Measurements from ENCODE around the gene PATE3. TPM values are rescaled to one million over a fixed set of nuclear protein-coding genes. Genes with fewer than 3 reads are reported as not detected.

PATE3 gene
- total and polyA plus RNA-seq, 10 of the 15 experiments (the other 5 are each of a cell fraction or from before 2014, with no cell fraction given) = not detected

DNA sequence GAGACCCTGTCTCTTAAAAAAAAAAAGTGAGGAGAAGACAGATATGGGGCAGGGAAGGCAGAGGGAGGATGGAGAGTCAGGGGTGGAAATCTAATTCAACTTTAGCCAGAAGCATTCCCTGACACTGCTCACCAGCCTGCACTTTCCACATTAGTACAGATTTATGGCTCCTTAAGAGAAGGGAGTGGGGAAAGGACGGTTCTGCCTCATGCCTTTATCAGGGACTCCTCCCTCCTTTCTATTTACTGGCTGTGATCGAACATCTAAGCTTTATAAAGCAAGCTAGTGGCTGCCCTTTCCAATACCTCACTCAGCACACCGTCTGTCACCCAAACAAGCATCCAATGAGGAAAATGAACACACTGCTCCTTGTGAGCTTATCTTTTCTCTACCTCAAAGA is 45.1 kb downstream of the PATE3 start, which contains the start of gene PATE4:
Gene PATE4, plus strand, starts transcription at position 301 of the 400 bp plus-strand sequence. Its CDS starts 44 bp downstream, at position 345.
- Histone ChIP-seq H3K27me3 (replicated peaks in 1 of 2; ENCODE audit: control insufficient read depth in 2 of 2, insufficient read depth in 2 of 2, low read length in 1 of 2) (no peaks in the 10 kb centered on the region; a peak in 3 of 4 replicates), H2AFZ (ENCODE audit: control insufficient read depth, low read depth, low read length) (no peak within 1 kb of the TSS), H4K20me1 (ENCODE audit: control insufficient read depth, insufficient read depth) (no peaks in the 10 kb centered on the region), H3K4me3 (no peak within 1 kb of the TSS), H3K9ac (ENCODE audit: control insufficient read depth, insufficient read depth, low read length) (no peak within 1 kb of the TSS), H3K9me3 (replicated peaks; ENCODE audit: control insufficient read depth, insufficient read depth, low read length) (no peaks in the 10 kb centered on the region), H3K36me3 (ENCODE audit: control insufficient read depth in 2 of 2, insufficient read depth in 2 of 2, low read length in 1 of 2) (no peaks in the 10 kb centered on the region), H3K79me2 (ENCODE audit: control insufficient read depth, insufficient read depth, low read length) (no peaks in the 10 kb centered on the region), H3K4me2 (ENCODE audit: control insufficient read depth, insufficient read depth) (no peak within 1 kb of the TSS), H3K4me1 (ENCODE audit: control insufficient read depth, insufficient read depth, low read length) (no peaks in the 10 kb centered on the region), H3K27ac (ENCODE audit: control insufficient read depth, insufficient read depth) (no peak within 1 kb of the TSS)
- TF ChIP-seq, protein P1, sequence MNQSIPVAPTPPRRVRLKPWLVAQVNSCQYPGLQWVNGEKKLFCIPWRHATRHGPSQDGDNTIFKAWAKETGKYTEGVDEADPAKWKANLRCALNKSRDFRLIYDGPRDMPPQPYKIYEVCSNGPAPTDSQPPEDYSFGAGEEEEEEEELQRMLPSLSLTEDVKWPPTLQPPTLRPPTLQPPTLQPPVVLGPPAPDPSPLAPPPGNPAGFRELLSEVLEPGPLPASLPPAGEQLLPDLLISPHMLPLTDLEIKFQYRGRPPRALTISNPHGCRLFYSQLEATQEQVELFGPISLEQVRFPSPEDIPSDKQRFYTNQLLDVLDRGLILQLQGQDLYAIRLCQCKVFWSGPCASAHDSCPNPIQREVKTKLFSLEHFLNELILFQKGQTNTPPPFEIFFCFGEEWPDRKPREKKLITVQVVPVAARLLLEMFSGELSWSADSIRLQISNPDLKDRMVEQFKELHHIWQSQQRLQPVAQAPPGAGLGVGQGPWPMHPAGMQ (IDR thresholded peaks at IDR 0.05; ENCODE audit: borderline replicate concordance) = no peak
- no peak for TF ChIP-seq BACH1 (IDR thresholded peaks at IDR 0.05; ENCODE audit: borderline replicate concordance)
- TF ChIP-seq, protein P2, sequence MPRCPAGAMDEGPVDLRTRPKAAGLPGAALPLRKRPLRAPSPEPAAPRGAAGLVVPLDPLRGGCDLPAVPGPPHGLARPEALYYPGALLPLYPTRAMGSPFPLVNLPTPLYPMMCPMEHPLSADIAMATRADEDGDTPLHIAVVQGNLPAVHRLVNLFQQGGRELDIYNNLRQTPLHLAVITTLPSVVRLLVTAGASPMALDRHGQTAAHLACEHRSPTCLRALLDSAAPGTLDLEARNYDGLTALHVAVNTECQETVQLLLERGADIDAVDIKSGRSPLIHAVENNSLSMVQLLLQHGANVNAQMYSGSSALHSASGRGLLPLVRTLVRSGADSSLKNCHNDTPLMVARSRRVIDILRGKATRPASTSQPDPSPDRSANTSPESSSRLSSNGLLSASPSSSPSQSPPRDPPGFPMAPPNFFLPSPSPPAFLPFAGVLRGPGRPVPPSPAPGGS (IDR thresholded peaks at IDR 0.05; ENCODE audit: borderline replicate concordance, insufficient read depth, low read depth, low read length, poor library complexity, severe bottlenecking) = no peak
- TF ChIP-seq SUZ12 (IDR thresholded peaks at IDR 0.05; ENCODE audit: unreplicated experiment) = no peak
- ChIA-PET RAD21 (ENCODE audit: unreplicated experiment) (no interaction called here), CTCF (no interaction called here), SMC1A (ENCODE audit: uncharacterized antibody, unreplicated experiment) (no interaction called here), POLR2A (no interaction called here)
- no TSS peak for BruUV-seq (replicated peaks)
- DNase-seq (ENCODE audit: low read depth, low spot score) (no peak), FAIRE-seq (no peak), ATAC-seq (no peak)
- in situ Hi-C loops (cut with MboI) (no loop called here), intact Hi-C loops (cut with micrococcal nuclease; ENCODE audit: unreplicated experiment) (no loop called here)
- 31% methylated on average over 3 of the region's 3 CpGs for WGBS (ENCODE audit: insufficient coverage, insufficient replicate concordance, low lambda C conversion rate, missing lambda C conversion rate)
